Stomach smooth muscle (tissue), 2 donors: Measurements from ENCODE around the gene IRF2BP2.
"Not testable (repeated sequence)": the region's sequence is repeated elsewhere in the genome, so short reads cannot be mapped to it uniquely, and the experiment has no call there.

ENCODE experiments used
- H3K27ac ChIP-seq: one replicate; pipeline ENCODE4 v1.7.0; 2013; ENCODE audit warnings: mild to moderate bottlenecking, low read length, inconsistent platforms
- H3K27me3 ChIP-seq, 2 donors: one replicate each; pipeline ENCODE4 v1.7.0; 2013; ENCODE audit warnings: low read length in 2 of 2; ENCODE audit not compliant: insufficient read depth in 2 of 2, control insufficient read depth in 1 of 2
- H3K36me3 ChIP-seq, 2 donors: one replicate each; pipeline ENCODE4 v1.7.0; 2013; ENCODE audit warnings: low read length in 2 of 2; ENCODE audit not compliant: control insufficient read depth in 2 of 2, insufficient read depth in 2 of 2
- H3K4me1 ChIP-seq: one replicate; pipeline ENCODE4 v1.7.0; 2013; ENCODE audit warnings: low read length; ENCODE audit not compliant: control insufficient read depth, insufficient read depth
- H3K4me3 ChIP-seq, 2 donors: one replicate each; pipeline ENCODE4 v1.7.0; 2013; ENCODE audit warnings: low read length in 2 of 2
- H3K9ac ChIP-seq, 2 donors: one replicate each; pipeline ENCODE4 v1.7.0; 2013; ENCODE audit warnings: low read length in 2 of 2, mild to moderate bottlenecking in 1 of 2
- H3K9me3 ChIP-seq, 2 donors: one replicate each; pipeline ENCODE4 v1.7.0; 2013; ENCODE audit warnings: low read length in 2 of 2; ENCODE audit not compliant: control insufficient read depth in 2 of 2
- donor health status: healthy.
- donor health status: Pancreatic carcinoma.

The IRF2BP2 gene

GRCh38 chr1:234647245-234647644 lies 37.3 kb upstream of the IRF2BP2 start:
- Histone ChIP-seq H3K4me1 (no peaks in the 10 kb centered on the region), H3K4me3 (no peak overlapping the region), H3K9me3 (no peaks in the 10 kb centered on the region), H3K27me3 (no peaks in the 10 kb centered on the region), H3K27ac (no peak overlapping the region), H3K9ac (no peak overlapping the region), H3K36me3 (no peaks in the 10 kb centered on the region)

GRCh38 chr1:234645964-234646363 lies 36.0 kb upstream of the IRF2BP2 start:
- Histone ChIP-seq H3K4me1 (no peaks in the 10 kb centered on the region), H3K9ac (no peak overlapping the region), H3K27ac (no peak overlapping the region), H3K36me3 (no peaks in the 10 kb centered on the region), H3K4me3 (no peak overlapping the region), H3K9me3 (no peaks in the 10 kb centered on the region), H3K27me3 (no peaks in the 10 kb centered on the region)

- Histone ChIP-seq H3K27me3 (no peaks in the 10 kb centered on the region), H3K4me1 (no peaks in the 10 kb centered on the region), H3K4me3 (no peak overlapping the region), H3K9me3 (no peaks in the 10 kb centered on the region), H3K36me3 (no peaks in the 10 kb centered on the region), H3K27ac (no peak overlapping the region), H3K9ac (no peak overlapping the region)
Observed at GRCh38 chr1:234645474-234645953, 35.5 kb upstream of the IRF2BP2 start.

GRCh38 chr1:234644928-234645327 lies 35.0 kb upstream of the IRF2BP2 start:
- H3K4me3 ChIP-seq, result no peak overlapping the region
- no peak overlapping the region for H3K9ac ChIP-seq
- H3K36me3 ChIP-seq, result no peaks in the 10 kb centered on the region
- no peaks in the 10 kb centered on the region for H3K27me3 ChIP-seq
- no peaks in the 10 kb centered on the region for H3K9me3 ChIP-seq
- H3K27ac ChIP-seq, result no peak overlapping the region
- H3K4me1 ChIP-seq, result no peaks in the 10 kb centered on the region

GRCh38 chr1:234643850-234644134 lies 33.8 kb upstream of the IRF2BP2 start:
- no peak overlapping the region for H3K9ac ChIP-seq
- no peaks in the 10 kb centered on the region for H3K4me1 ChIP-seq
- H3K27ac ChIP-seq, result no peak overlapping the region
- H3K36me3 ChIP-seq, result no peaks in the 10 kb centered on the region
- no peak overlapping the region for H3K4me3 ChIP-seq
- H3K27me3 ChIP-seq, result no peaks in the 10 kb centered on the region
- no peaks in the 10 kb centered on the region for H3K9me3 ChIP-seq

- no peaks in the 10 kb centered on the region for H3K9me3 ChIP-seq
- H3K9ac ChIP-seq, result no peak overlapping the region
- H3K36me3 ChIP-seq, result no peaks in the 10 kb centered on the region
Observed at GRCh38 chr1:234643111-234643849, 33.3 kb upstream of the IRF2BP2 start.

GRCh38 chr1:234642428-234642827 lies 32.5 kb upstream of the IRF2BP2 start:
- Histone ChIP-seq H3K9ac (no peak overlapping the region), H3K27ac (no peak overlapping the region), H3K36me3 (no peaks in the 10 kb centered on the region), H3K9me3 (no peaks in the 10 kb centered on the region), H3K27me3 (no peaks in the 10 kb centered on the region), H3K4me1 (no peaks in the 10 kb centered on the region), H3K4me3 (no peak overlapping the region)

More at GRCh38 chr1:234643111-234643849, 33.3 kb upstream of the IRF2BP2 start:
- Histone ChIP-seq H3K4me3 (no peak overlapping the region), H3K4me1 (no peaks in the 10 kb centered on the region), H3K27me3 (no peaks in the 10 kb centered on the region), H3K27ac (no peak overlapping the region)

GRCh38 chr1:234639961-234640360 lies 30.0 kb upstream of the IRF2BP2 start:
- Histone ChIP-seq H3K9ac (no peak overlapping the region), H3K36me3 (no peaks in the 10 kb centered on the region), H3K9me3 (no peaks in the 10 kb centered on the region), H3K4me1 (no peaks in the 10 kb centered on the region), H3K27ac (no peak overlapping the region), H3K4me3 (no peak overlapping the region), H3K27me3 (no peaks in the 10 kb centered on the region)

- H3K36me3 ChIP-seq, result no peaks in the 10 kb centered on the region
- no peak overlapping the region for H3K9ac ChIP-seq
- no peak overlapping the region for H3K4me3 ChIP-seq
- no peak overlapping the region for H3K27ac ChIP-seq
- H3K27me3 ChIP-seq, result no peaks in the 10 kb centered on the region
- H3K4me1 ChIP-seq, result no peaks in the 10 kb centered on the region
- H3K9me3 ChIP-seq, result no peaks in the 10 kb centered on the region
Observed at GRCh38 chr1:234638832-234639799, 29.1 kb upstream of the IRF2BP2 start.

- not testable (repeated sequence) for H3K27ac ChIP-seq, H3K27me3 ChIP-seq, H3K4me3 ChIP-seq, H3K9ac ChIP-seq, H3K9me3 ChIP-seq, H3K4me1 ChIP-seq, H3K36me3 ChIP-seq
Observed at GRCh38 chr1:234634922-234635321, 24.9 kb upstream of the IRF2BP2 start.

GRCh38 chr1:234634387-234634786 lies 24.4 kb upstream of the IRF2BP2 start:
- H3K27ac ChIP-seq, result no peak overlapping the region
- no peak overlapping the region for H3K9ac ChIP-seq
- H3K36me3 ChIP-seq, result no peaks in the 10 kb centered on the region
- H3K27me3 ChIP-seq, result no peaks in the 10 kb centered on the region
- H3K4me1 ChIP-seq, result no peaks in the 10 kb centered on the region
- H3K9me3 ChIP-seq, result no peaks in the 10 kb centered on the region
- H3K4me3 ChIP-seq, result no peak overlapping the region
